Ovary (tissue), 9 donors: Measurements from ENCODE around the gene ACAP3. TPM values are rescaled to one million over a fixed set of nuclear protein-coding genes. Genes with fewer than 3 reads are reported as not detected.
A peak's percentile ranks its signal among the peaks of the same experiment; 100 is the strongest.

Experiments used
- DNase-seq, 5 donors: peaks; one replicate each; pipeline ENCODE4 v3.0.0-alpha.2; 2019 to 2020
- H3K27ac ChIP-seq, 2 donors: fragments of 200-600 bp; one replicate each; pipeline versions ENCODE4 v1.5.1 to v1.8.0; 2019 to 2022
- H3K27me3 ChIP-seq: fragments of 200-600 bp; one replicate; pipeline ENCODE4 v1.8.0; 2022
- H3K36me3 ChIP-seq: fragments of 200-600 bp; sonication (generic); one replicate; pipeline ENCODE4 v1.5.1; 2019
- H3K4me1 ChIP-seq: one replicate; pipeline ENCODE4 v1.8.1; 2013; ENCODE audit warnings: mild to moderate bottlenecking, moderate library complexity; ENCODE audit not compliant: insufficient read depth
- H3K4me3 ChIP-seq: fragments of 200-600 bp; sonication (generic); one replicate; pipeline ENCODE4 v1.5.1; 2017
- H3K9me3 ChIP-seq, 2 donors: fragments of 200-600 bp in 1 of 2; sonication (generic) in 1 of 2; one replicate each; pipeline versions ENCODE4 v1.5.1 to v1.8.1; 2013 to 2019; ENCODE audit warnings: mild to moderate bottlenecking in 1 of 2, moderate library complexity in 1 of 2
- CTCF ChIP-seq, 3 donors: fragments of 450-650 bp in 2 of 3; fragments of 200-600 bp in 1 of 3; IDR thresholded peaks; one replicate each; pipeline versions ENCODE4 v1.5.1 to v1.8.0; 2016 to 2022; ENCODE audit warnings: antibody characterized with exemption in 3 of 3, mild to moderate bottlenecking in 1 of 3
- EP300 ChIP-seq: sonication (generic); formaldehyde crosslinking; IDR thresholded peaks from one replicate; pipeline ENCODE4 v1.6.1; 2017; ENCODE audit warnings: antibody characterized with exemption
- POLR2A ChIP-seq: fragments of 450-650 bp; IDR thresholded peaks from one replicate; pipeline ENCODE4 v1.6.1; 2017; ENCODE audit warnings: antibody characterized with exemption, mild to moderate bottlenecking, moderate library complexity
- WGBS, 3 donors: extraction: QIAGEN DNeasy Blood & Tissue Kit in 1 of 3; methylation state at CpG; one replicate each; pipeline versions ENCODE4 v1.1.5 to v1.1.7; 2013 to 2017; 5-methylcytosine and 5-hydroxymethylcytosine counted together
- intact Hi-C, 4 donors: fragments of 100-400 bp; cut with DNase I; formaldehyde crosslinking; loops; one replicate each; pipeline versions ENCODE4 v1.11.0 to v1.15.1; 2022 to 2023
- polyA plus RNA-seq, 2 donors: library from polyadenylated mRNA; stranded (reverse); fragments of 200-250 nt in 1 of 2; fragments of 350-450 nt in 1 of 2; fragmentation: Illumina TruSeq in 1 of 2; extraction: RNeasy Lipid Tissue Mini Kit (QIAGEN cat#74804) in 1 of 2; gene quantifications; one replicate each; pipeline ENCODE4 v1.2.3, GENCODE V29; 2013 to 2014
- total RNA-seq, 7 donors: library from RNA; depleted of rRNA in 2 of 7; stranded (reverse); fragments of >200 nt in 2 of 7; fragmentation: NEBNext Ultra II Directional in 3 of 7; extraction: Animal tissue kit (Norgen Biotek cat#: 25700) in 3 of 7; gene quantifications; one replicate each; pipeline versions ENCODE4 v1.1.0 to v1.2.4, GENCODE V29; 2016 to 2023
- donor health status: DM: no; HTN: no; CAD: no; lungs with moderate emphysema.
- donor health status: DM: no; HTN: no; CAD: no.
- donor health status: Bipolar disorder and iron deficiency.
- donor health status: DM: yes; HTN: yes; CAD: no.
- donor health status: DM: no; HTN: no; CAD: no.
- donor health status: DM: yes; HTN: yes; CAD: no.

The ACAP3 gene
- total and polyA plus RNA-seq, 9 donors = 3.5 to 62.4 (median 45.1) TPM

- Histone ChIP-seq H3K27me3 (no peaks in the 10 kb centered on the region), H3K36me3 (no peaks in the 10 kb centered on the region), H3K4me3 (no peak overlapping the region), H3K27ac (no peak overlapping the region), H3K4me1 (peaks cover 7% of the 10 kb centered on the region), H3K9me3 (no peaks in the 10 kb centered on the region)
- TF ChIP-seq CTCF (IDR thresholded peaks at IDR 0.05) (no peak), POLR2A (no peak), EP300 (no peak)
- DNase-seq = no peak
- WGBS, 3 donors = 91 to 93% (median 92%) methylated on average over 16 to 17 of the region's 17 CpGs
- intact Hi-C loops = no loop called here
Measured at GRCh38 chr1:1279028-1279427, 28.7 kb downstream of the ACAP3 start.

GRCh38 chr1:1278620-1279019 lies 29.1 kb downstream of the ACAP3 start:
- DNase-seq = no peak
- H3K27me3 ChIP-seq = no peaks in the 10 kb centered on the region
- H3K9me3 ChIP-seq = no peaks in the 10 kb centered on the region
- peaks cover 7% of the 10 kb centered on the region for H3K4me1 ChIP-seq
- no peak overlapping the region for H3K4me3 ChIP-seq
- TF ChIP-seq EP300 = no peak
- no peak for TF ChIP-seq POLR2A
- TF ChIP-seq CTCF (IDR thresholded peaks at IDR 0.05) = no peak
- H3K36me3 ChIP-seq = no peaks in the 10 kb centered on the region
- no peak overlapping the region for H3K27ac ChIP-seq
- 94 to 95% (median 94%) methylated on average over 13 of the region's 13 CpGs for WGBS, 3 donors
- intact Hi-C loops = no loop called here

GRCh38 chr1:1275836-1276235 lies 31.9 kb downstream of the ACAP3 start:
- no peaks in the 10 kb centered on the region for H3K27me3 ChIP-seq
- H3K27ac ChIP-seq = no peak overlapping the region
- WGBS, 3 donors = 45 to 67% (median 56%) methylated on average over 9 of the region's 9 CpGs
- no peaks in the 10 kb centered on the region for H3K9me3 ChIP-seq
- no peak for DNase-seq
- H3K36me3 ChIP-seq = no peaks in the 10 kb centered on the region
- intact Hi-C loops = no loop called here
- no peak overlapping the region for H3K4me3 ChIP-seq
- TF ChIP-seq POLR2A (no peak), EP300 (no peak), CTCF (IDR thresholded peaks at IDR 0.05) (no peak)
- H3K4me1 ChIP-seq = peaks cover 24% of the 10 kb centered on the region

GRCh38 chr1:1274931-1275431 lies 32.7 kb downstream of the ACAP3 start:
- intact Hi-C loops = no loop called here
- no peaks in the 10 kb centered on the region for H3K27me3 ChIP-seq
- peak in 2 of 5 donors; percentile 41 to 48 for DNase-seq
- H3K4me3 ChIP-seq = no peak overlapping the region
- H3K4me1 ChIP-seq = peaks cover 28% of the 10 kb centered on the region
- H3K36me3 ChIP-seq = no peaks in the 10 kb centered on the region
- H3K27ac ChIP-seq = no peak overlapping the region
- TF ChIP-seq EP300 = no peak
- no peak for TF ChIP-seq CTCF (IDR thresholded peaks at IDR 0.05)
- no peak for TF ChIP-seq POLR2A
- H3K9me3 ChIP-seq = no peaks in the 10 kb centered on the region
- WGBS, 3 donors = 81 to 84% (median 82%) methylated on average over 11 to 15 of the region's 15 CpGs
